DND-41 (cell line): Measurements from ENCODE around the gene PASK.

Source experiments
- EZH2 ChIP-seq: IDR thresholded peaks from 3 replicates; pipeline ENCODE4 v1.6.1; 2012; ENCODE audit warnings: borderline replicate concordance, low read depth, mild to moderate bottlenecking, moderate library complexity, low read length, inconsistent platforms; ENCODE audit not compliant: severe bottlenecking
- TF ChIP-seq, protein P1 (sequence below): IDR thresholded peaks from 2 replicates; pipeline ENCODE4 v1.5.1; 2012; ENCODE audit warnings: borderline replicate concordance, low read length, moderate library complexity, mild to moderate bottlenecking; ENCODE audit not compliant: poor library complexity, severe bottlenecking; ENCODE audit errors: extremely low read depth

DNA sequence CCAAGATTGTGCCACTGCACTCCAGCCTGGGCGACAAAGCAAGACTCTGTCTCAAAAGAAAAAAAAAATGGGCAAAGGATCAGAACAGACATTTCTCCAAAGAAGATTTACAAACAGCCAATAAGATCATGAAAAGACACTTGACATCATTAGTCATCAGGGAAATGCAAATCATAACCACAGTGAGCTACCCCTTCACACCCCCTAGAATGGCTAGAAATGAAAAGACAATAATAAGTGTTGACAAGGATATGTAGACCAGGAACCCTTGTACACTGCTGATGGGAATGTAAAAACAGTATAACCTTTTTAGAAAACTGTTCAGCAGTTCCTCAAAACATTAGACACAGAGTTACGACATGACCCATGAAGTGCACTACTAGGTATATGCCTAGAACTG is 28.8 kb downstream of the PASK start:
- TF ChIP-seq EZH2: no peak
- TF ChIP-seq, protein P1, sequence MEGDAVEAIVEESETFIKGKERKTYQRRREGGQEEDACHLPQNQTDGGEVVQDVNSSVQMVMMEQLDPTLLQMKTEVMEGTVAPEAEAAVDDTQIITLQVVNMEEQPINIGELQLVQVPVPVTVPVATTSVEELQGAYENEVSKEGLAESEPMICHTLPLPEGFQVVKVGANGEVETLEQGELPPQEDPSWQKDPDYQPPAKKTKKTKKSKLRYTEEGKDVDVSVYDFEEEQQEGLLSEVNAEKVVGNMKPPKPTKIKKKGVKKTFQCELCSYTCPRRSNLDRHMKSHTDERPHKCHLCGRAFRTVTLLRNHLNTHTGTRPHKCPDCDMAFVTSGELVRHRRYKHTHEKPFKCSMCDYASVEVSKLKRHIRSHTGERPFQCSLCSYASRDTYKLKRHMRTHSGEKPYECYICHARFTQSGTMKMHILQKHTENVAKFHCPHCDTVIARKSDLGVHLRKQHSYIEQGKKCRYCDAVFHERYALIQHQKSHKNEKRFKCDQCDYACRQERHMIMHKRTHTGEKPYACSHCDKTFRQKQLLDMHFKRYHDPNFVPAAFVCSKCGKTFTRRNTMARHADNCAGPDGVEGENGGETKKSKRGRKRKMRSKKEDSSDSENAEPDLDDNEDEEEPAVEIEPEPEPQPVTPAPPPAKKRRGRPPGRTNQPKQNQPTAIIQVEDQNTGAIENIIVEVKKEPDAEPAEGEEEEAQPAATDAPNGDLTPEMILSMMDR: no peak
